GM12878 (cell line): ENCODE data around the gene RFX3. TPM values are rescaled to one million over a fixed set of nuclear protein-coding genes. Genes with fewer than 3 reads are reported as not detected.

ENCODE experiments used
- ATAC-seq: fragments of 200-7000 bp; cut with Tn5 transposase; 3 replicates; pipeline ENCODE4 v1.9.1; 2020; ENCODE audit warnings: mild to moderate bottlenecking, moderate library complexity
- BruUV-seq: library from RNA; stranded (reverse); fragments of 400-500 nt; replicated peaks from 2 replicates; lab custom pipeline; 2021; lab: Mats Ljungman, UMichigan
- CTCF ChIA-PET: fragments of 300-600 bp; sonication (Branson Sonifier 250); formaldehyde crosslinking; extraction: SDS; loops from one replicate; lab custom pipeline; 2021; ENCODE audit warnings: inconsistent platforms; lab: Yijun Ruan, JAX
- POLR2A ChIA-PET: fragments of 350-600 bp; formaldehyde crosslinking; extraction: SDS; loops from one replicate; lab custom pipeline; 2021; ENCODE audit warnings: inconsistent platforms; lab: Charles Lee
- RAD21 ChIA-PET: fragments of 300-600 bp; sonication (Branson Sonifier 250); formaldehyde crosslinking; loops from one replicate; lab custom pipeline; 2023; ENCODE audit warnings: antibody characterized with exemption; ENCODE audit not compliant: unreplicated experiment; lab: Charles Lee
- SMC1A ChIA-PET: fragments of 300-600 bp; sonication (Branson Sonifier 250); formaldehyde crosslinking; loops from one replicate; lab custom pipeline; 2023; ENCODE audit not compliant: unreplicated experiment, uncharacterized antibody; lab: Charles Lee
- DNase-seq: peaks from one replicate; pipeline ENCODE4 v3.0.0-alpha.2; 2011; ENCODE audit warnings: low read depth, low spot score
- FAIRE-seq: peaks from 3 replicates; lab custom pipeline; 2011; peaks lifted over from hg19 to GRCh38; lab: Jason Lieb, UNC
- H2AFZ ChIP-seq: 2 replicates; pipeline ENCODE4 v1.6.0; 2011; ENCODE audit warnings: low read depth, low read length, control low read depth; ENCODE audit not compliant: control insufficient read depth
- H3K27ac ChIP-seq: 2 replicates; pipeline ENCODE4 v1.5.1; 2011; ENCODE audit warnings: control low read depth; ENCODE audit not compliant: control insufficient read depth, insufficient read depth
- H3K27me3 ChIP-seq, 2 experiments: replicated peaks in 1 of 2; 2 replicates each; pipeline versions ENCODE4 v1.6.0 to v1.6.1; 2011; ENCODE audit warnings: low read length in 1 of 2; ENCODE audit not compliant: control insufficient read depth in 2 of 2, insufficient read depth in 2 of 2
- H3K36me3 ChIP-seq, 2 experiments: 2 replicates each; pipeline ENCODE4 v1.5.1; 2011; ENCODE audit warnings: low read length in 1 of 2; ENCODE audit not compliant: control insufficient read depth in 2 of 2, insufficient read depth in 2 of 2
- H3K4me1 ChIP-seq: 2 replicates; pipeline ENCODE4 v1.6.1; 2011; ENCODE audit warnings: mild to moderate bottlenecking, low read length, moderate library complexity, mixed read lengths; ENCODE audit not compliant: control insufficient read depth, insufficient read depth
- H3K4me2 ChIP-seq: 2 replicates; pipeline ENCODE4 v1.6.0; 2011; ENCODE audit warnings: control low read depth; ENCODE audit not compliant: control insufficient read depth, insufficient read depth
- H3K4me3 ChIP-seq: fragments of 200-600 bp; sonication (generic); 2 replicates; pipeline ENCODE4 v1.5.1; 2016
- H3K79me2 ChIP-seq: 2 replicates; pipeline ENCODE4 v1.6.0; 2011; ENCODE audit warnings: low read length; ENCODE audit not compliant: control insufficient read depth, insufficient read depth
- H3K9ac ChIP-seq: 2 replicates; pipeline ENCODE4 v1.8.0; 2011; ENCODE audit warnings: low read length, control low read depth, mixed read lengths; ENCODE audit not compliant: control insufficient read depth, insufficient read depth
- H3K9me3 ChIP-seq: replicated peaks from 3 replicates; pipeline ENCODE4 v1.5.1; 2011; ENCODE audit warnings: mild to moderate bottlenecking, low read length; ENCODE audit not compliant: control insufficient read depth, insufficient read depth
- H4K20me1 ChIP-seq: 2 replicates; pipeline ENCODE4 v1.6.0; 2011; ENCODE audit not compliant: control insufficient read depth, insufficient read depth
- ATF7 ChIP-seq: fragments of 450-650 bp; IDR thresholded peaks from 2 replicates; pipeline ENCODE4 v1.6.1; 2016; ENCODE audit warnings: low read depth, mild to moderate bottlenecking
- BCLAF1 ChIP-seq: fragments of 450-650 bp; IDR thresholded peaks from 2 replicates; pipeline ENCODE4 v1.6.1; 2017; ENCODE audit warnings: antibody characterized with exemption, mild to moderate bottlenecking, moderate library complexity
- CHD2 ChIP-seq: IDR thresholded peaks from 2 replicates; pipeline ENCODE4 v1.6.1; 2011; ENCODE audit warnings: low read depth, low read length, improper control_type of control experiment, borderline replicate concordance
- IKZF1 ChIP-seq: fragments of 450-650 bp; conservative IDR thresholded peaks from 2 replicates; pipeline ENCODE4 v1.6.1; 2017; ENCODE audit warnings: antibody characterized with exemption, mild to moderate bottlenecking
- IKZF2 ChIP-seq, 2 experiments: fragments of 450-650 bp; IDR thresholded peaks; 2 replicates each; pipeline ENCODE4 v1.6.1; 2017; ENCODE audit warnings: mild to moderate bottlenecking in 2 of 2, moderate library complexity in 2 of 2
- MEF2B ChIP-seq: fragments of 450-650 bp; IDR thresholded peaks from 2 replicates; pipeline ENCODE4 v1.6.1; 2018; ENCODE audit warnings: mild to moderate bottlenecking, moderate library complexity; ENCODE audit not compliant: partially characterized antibody, poor library complexity, severe bottlenecking
- MTA2 ChIP-seq: fragments of 450-650 bp; IDR thresholded peaks from 2 replicates; pipeline ENCODE4 v1.6.1; 2016; ENCODE audit warnings: low read depth, mild to moderate bottlenecking, moderate library complexity
- NFIC ChIP-seq: IDR thresholded peaks from 2 replicates; pipeline ENCODE4 v1.6.1; 2012; ENCODE audit warnings: low read depth, mild to moderate bottlenecking, inconsistent platforms, low read length, moderate library complexity
- SMARCA5 ChIP-seq: fragments of 450-650 bp; IDR thresholded peaks from 2 replicates; pipeline ENCODE4 v1.6.1; 2017; ENCODE audit warnings: mild to moderate bottlenecking
- TCF3 ChIP-seq: IDR thresholded peaks from 2 replicates; pipeline ENCODE4 v1.6.1; 2012; ENCODE audit warnings: low read depth, mild to moderate bottlenecking, low read length, borderline replicate concordance; ENCODE audit not compliant: insufficient read depth
- WGBS: methylation state at CpG from one replicate; pipeline ENCODE4 v1.1.6; 2016; ENCODE audit warnings: low lambda C conversion rate; ENCODE audit not compliant: insufficient replicate concordance, insufficient coverage; ENCODE audit errors: missing lambda C conversion rate; 5-methylcytosine and 5-hydroxymethylcytosine counted together
- in situ Hi-C: fragments of 300-500 bp; cut with MboI; formaldehyde crosslinking; loops from 9 replicates; pipeline ENCODE4 v1.14.3; 2018; ENCODE audit warnings: mixed read lengths
- intact Hi-C: fragments of 100-400 bp; cut with micrococcal nuclease; formaldehyde crosslinking; loops from one replicate; pipeline ENCODE4 v1.14.2; 2022; ENCODE audit not compliant: unreplicated experiment
- polyA plus RNA-seq, 11 experiments: library from polyadenylated mRNA; depleted of rRNA in 4 of 11; unstranded in 6 of 11; stranded (reverse) in 5 of 11; fragments of >200 nt; fragmentation: Nextera tagmentation in 4 of 11; fragmentation: Illumina TruSeq in 1 of 11; extraction: Ambion mirVana in 4 of 11; extraction: Trizol in 1 of 11; gene quantifications; 1 replicate in 1 of 11; 2 replicates in 10 of 11; pipeline versions ENCODE4 v1.2.1 to v1.2.3, GENCODE V29; 2011 to 2016; ENCODE audit warnings: inconsistent platforms in 2 of 11, missing spikeins in 2 of 11, low read depth in 1 of 11
- total RNA-seq, 4 experiments: library from RNA; depleted of rRNA in 3 of 4; stranded (reverse); fragments of >200 nt in 3 of 4; fragmentation: Illumina TruSeq in 1 of 4; extraction: Trizol in 1 of 4; gene quantifications; 2 replicates each; pipeline versions ENCODE4 v1.2.1 to v1.2.3, GENCODE V29; 2013 to 2021
- TF ChIP-seq, protein P1 (sequence below): IDR thresholded peaks from 2 replicates; pipeline ENCODE4 v1.6.1; 2011; ENCODE audit warnings: mild to moderate bottlenecking, low read depth, low read length, moderate library complexity; ENCODE audit not compliant: insufficient replicate concordance
- TF ChIP-seq, protein P2 (sequence below): fragments of 450-650 bp; IDR thresholded peaks from 2 replicates; pipeline ENCODE4 v1.6.1; 2017; ENCODE audit warnings: low read depth, mild to moderate bottlenecking, moderate library complexity

Gene RFX3
- total and polyA plus RNA-seq, 10 of the 15 experiments (the other 5 are each of a cell fraction or from before 2014, with no cell fraction given), result 1.2 to 26.4 (median 6.7) TPM

DNA sequence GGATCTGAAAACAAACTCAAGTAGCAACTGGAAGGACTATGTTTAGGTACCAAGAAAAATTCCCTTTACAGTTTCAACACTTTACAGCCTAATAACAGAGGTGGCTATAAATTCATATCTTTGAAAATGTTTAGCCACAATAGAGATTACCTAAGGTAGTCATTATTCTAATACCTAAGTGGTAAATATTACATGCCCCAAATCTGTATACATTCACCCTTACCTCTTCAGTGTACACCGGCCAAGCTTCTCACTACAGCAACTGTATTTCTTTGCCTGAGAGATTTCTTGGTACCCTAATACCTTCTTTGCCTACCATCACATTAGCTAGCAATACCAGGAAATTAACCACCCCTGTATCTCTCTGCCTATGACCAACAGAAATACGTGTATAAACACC lies 154.0 kb downstream of the RFX3 start:
- H3K36me3 ChIP-seq, result no peaks in the 10 kb centered on the region; a peak in 1 of 4 replicates
- ATAC-seq (peak; percentile 86), FAIRE-seq (no peak), DNase-seq (no peak)
- no peak overlapping the region for H3K9ac ChIP-seq
- 52% methylated on average over 2 of the region's 2 CpGs for WGBS
- SMC1A ChIA-PET, result interaction anchor here (1.5 to 4.9 kb wide), 4 partner anchors 11 to 30 kb away, joined by 3 to 20 read pairs (median 8); no protein-coding TSS in a partner anchor
- BruUV-seq, result no TSS peak
- H2AFZ ChIP-seq, result no peak overlapping the region
- CTCF ChIA-PET, result interaction anchor here (1.6 to 2.6 kb wide), 3 partner anchors 11 to 69 kb away, joined by 3 to 12 read pairs (median 6); no protein-coding TSS in a partner anchor
- in situ Hi-C loops, result loop anchor here (10.0 kb wide), 1 partner anchor 57 kb away; no protein-coding TSS in a partner anchor
- no peaks in the 10 kb centered on the region for H3K27me3 ChIP-seq
- POLR2A ChIA-PET, result interaction anchor here (0.5 to 1.0 kb wide), 2 partner anchors 90 to 174 kb away, joined by 3 to 6 read pairs; no protein-coding TSS in a partner anchor
- no peaks in the 10 kb centered on the region; the same call in 2 of the 3 replicates for H3K9me3 ChIP-seq
- no peak overlapping the region for H3K27ac ChIP-seq
- peak overlapping the region; percentile 25; the same call in 1 of the 2 replicates for H3K4me2 ChIP-seq
- RAD21 ChIA-PET, result no interaction called here
- no peaks in the 10 kb centered on the region for H4K20me1 ChIP-seq
- intact Hi-C loops, result no loop called here
- peak; percentile 34 for TF ChIP-seq MEF2B
- no peak for TF ChIP-seq CHD2
- TF ChIP-seq, protein P1, sequence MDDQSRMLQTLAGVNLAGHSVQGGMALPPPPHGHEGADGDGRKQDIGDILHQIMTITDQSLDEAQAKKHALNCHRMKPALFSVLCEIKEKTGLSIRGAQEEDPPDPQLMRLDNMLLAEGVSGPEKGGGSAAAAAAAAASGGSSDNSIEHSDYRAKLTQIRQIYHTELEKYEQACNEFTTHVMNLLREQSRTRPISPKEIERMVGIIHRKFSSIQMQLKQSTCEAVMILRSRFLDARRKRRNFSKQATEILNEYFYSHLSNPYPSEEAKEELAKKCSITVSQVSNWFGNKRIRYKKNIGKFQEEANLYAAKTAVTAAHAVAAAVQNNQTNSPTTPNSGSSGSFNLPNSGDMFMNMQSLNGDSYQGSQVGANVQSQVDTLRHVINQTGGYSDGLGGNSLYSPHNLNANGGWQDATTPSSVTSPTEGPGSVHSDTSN, result no peak
- TF ChIP-seq, protein P2, sequence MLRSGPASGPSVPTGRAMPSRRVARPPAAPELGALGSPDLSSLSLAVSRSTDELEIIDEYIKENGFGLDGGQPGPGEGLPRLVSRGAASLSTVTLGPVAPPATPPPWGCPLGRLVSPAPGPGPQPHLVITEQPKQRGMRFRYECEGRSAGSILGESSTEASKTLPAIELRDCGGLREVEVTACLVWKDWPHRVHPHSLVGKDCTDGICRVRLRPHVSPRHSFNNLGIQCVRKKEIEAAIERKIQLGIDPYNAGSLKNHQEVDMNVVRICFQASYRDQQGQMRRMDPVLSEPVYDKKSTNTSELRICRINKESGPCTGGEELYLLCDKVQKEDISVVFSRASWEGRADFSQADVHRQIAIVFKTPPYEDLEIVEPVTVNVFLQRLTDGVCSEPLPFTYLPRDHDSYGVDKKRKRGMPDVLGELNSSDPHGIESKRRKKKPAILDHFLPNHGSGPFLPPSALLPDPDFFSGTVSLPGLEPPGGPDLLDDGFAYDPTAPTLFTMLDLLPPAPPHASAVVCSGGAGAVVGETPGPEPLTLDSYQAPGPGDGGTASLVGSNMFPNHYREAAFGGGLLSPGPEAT, result peak; percentile 47; the same call in 1 of the 2 replicates
- TF ChIP-seq TCF3, result no peak
- 0 out of 2 replicates have a peak, but pooled peaks have one; percentile 35 for TF ChIP-seq NFIC
- no peak for TF ChIP-seq ATF7
- no peak for TF ChIP-seq BCLAF1
- peak in 1 of 2 experiments; percentile 36; a peak in 1 of 4 replicates for TF ChIP-seq IKZF2 (IDR thresholded peaks at IDR 0.05)
- 0 out of 2 replicates have a peak, but pooled peaks have one; percentile 26 for TF ChIP-seq MTA2
- TF ChIP-seq IKZF1, result peak; percentile 46; the same call in 1 of the 2 replicates
- TF ChIP-seq SMARCA5, result 0 out of 2 replicates have a peak, but pooled peaks have one; percentile 38
- H3K4me3 ChIP-seq, result no peak overlapping the region
- no peaks in the 10 kb centered on the region for H3K79me2 ChIP-seq
- H3K4me1 ChIP-seq, result no peaks in the 10 kb centered on the region
